HG03139 (cell line): Measurements from ENCODE around the gene MRPL18.

Experiments
- ATAC-seq: cut with Tn5 transposase; IDR thresholded peaks from one replicate; pipeline ENCODE4 v1.9.1; 2021; ENCODE audit not compliant: unreplicated experiment

The MRPL18 gene

GRCh38 chr6:159838020-159838744 lies 47.9 kb downstream of the MRPL18 start:
- ATAC-seq = no peak

- no peak for ATAC-seq
Observed at GRCh38 chr6:159842035-159842434, 51.8 kb downstream of the MRPL18 start.

DNA sequence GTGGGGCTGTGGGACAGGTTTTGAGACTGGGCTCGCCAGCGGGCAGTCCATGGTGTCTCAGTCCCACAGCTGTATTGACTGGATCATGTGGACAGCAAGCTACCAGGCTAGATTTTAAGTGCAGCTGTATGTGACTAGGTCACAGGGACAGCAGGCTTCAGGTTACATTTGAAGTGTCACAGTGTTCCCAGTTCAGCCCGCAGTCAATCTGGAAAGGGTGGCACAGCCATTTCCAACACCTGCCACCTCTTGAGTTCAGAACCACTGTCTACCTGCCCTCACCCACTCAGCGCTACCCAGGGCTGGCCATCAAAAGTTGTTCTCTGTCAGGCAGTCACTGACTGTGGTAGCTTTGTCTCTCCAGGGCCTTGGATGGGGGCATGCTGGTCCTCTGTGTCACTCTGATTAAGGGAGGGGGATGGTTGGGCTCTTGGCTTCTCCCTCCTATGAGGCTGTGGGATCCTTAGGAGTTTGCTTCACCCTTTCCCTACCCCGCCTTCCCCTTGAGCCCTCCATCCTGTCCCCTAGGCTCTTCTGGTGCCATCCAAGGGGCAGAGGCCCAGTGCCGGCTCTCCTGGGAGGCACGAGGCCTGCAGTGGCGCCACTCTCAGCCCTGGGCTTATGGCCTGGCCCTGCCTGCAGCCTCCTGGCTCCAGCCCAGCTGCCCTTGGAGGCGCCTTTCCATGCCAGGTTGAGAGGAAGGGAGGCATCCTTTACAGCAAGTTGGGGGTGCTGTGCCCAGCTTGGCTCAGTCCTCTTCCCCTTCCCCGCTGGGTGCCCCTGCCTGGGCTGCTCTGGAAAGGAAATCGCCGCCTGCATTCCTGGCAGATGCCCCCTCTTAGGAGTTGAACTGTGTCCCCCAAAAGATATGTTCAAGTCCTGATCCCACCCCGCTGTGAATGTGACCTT lies 54.7 kb downstream of the MRPL18 start:
- no peak for ATAC-seq
